GM12874 (cell line): Measurements from ENCODE around the gene CERS6.

ENCODE experiments used
- TF ChIP-seq, protein P1 (sequence below): IDR thresholded peaks from 2 replicates; pipeline ENCODE4 v1.5.1; 2011; ENCODE audit warnings: low read depth, mild to moderate bottlenecking, control low read depth, low read length, moderate library complexity; ENCODE audit not compliant: insufficient read depth

The CERS6 gene

GRCh38 chr2:168594778-168595177, 138.7 kb downstream of the CERS6 start:
- TF ChIP-seq, protein P1, sequence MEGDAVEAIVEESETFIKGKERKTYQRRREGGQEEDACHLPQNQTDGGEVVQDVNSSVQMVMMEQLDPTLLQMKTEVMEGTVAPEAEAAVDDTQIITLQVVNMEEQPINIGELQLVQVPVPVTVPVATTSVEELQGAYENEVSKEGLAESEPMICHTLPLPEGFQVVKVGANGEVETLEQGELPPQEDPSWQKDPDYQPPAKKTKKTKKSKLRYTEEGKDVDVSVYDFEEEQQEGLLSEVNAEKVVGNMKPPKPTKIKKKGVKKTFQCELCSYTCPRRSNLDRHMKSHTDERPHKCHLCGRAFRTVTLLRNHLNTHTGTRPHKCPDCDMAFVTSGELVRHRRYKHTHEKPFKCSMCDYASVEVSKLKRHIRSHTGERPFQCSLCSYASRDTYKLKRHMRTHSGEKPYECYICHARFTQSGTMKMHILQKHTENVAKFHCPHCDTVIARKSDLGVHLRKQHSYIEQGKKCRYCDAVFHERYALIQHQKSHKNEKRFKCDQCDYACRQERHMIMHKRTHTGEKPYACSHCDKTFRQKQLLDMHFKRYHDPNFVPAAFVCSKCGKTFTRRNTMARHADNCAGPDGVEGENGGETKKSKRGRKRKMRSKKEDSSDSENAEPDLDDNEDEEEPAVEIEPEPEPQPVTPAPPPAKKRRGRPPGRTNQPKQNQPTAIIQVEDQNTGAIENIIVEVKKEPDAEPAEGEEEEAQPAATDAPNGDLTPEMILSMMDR, result no peak

DNA sequence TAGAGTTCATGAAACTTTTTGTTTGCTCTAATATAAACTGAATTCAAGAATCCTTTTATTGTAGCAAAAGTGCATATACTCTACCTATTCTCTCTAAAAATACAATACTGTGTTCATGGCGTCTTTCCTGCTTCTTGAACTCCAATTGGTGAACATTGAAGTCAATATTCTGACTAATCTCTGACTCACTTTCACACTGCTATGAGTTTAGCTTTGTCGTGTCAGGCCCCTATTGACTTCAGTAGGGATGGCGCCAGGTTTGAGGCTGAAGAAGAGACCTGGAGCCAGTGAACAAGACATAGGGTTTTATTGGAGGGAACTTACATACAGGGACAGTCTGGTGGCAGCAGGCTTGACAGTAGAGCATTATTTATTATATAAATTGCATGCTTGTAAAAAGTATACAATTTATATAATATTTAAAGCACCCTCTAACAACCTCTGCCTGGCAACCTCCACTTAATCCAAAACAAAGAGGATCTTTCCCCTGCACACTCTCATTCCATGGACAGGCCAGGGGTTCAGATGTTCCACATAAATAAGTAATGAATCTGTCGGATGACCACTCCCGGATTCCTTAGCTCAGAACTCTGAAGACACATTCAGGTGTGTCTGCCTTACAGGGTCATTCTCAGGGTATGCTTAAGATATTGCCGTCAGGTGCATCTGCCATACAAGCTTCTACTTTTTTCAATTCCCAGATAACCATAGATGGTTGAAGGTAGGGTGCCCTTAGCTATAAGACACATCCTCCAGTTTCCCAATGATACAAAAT, 141.0 kb downstream of the CERS6 start:
- TF ChIP-seq, protein P1, result no peak

GRCh38 chr2:168599738-168600137, 143.7 kb downstream of the CERS6 start:
- TF ChIP-seq, protein P1, result no peak

GRCh38 chr2:168600949-168601348, 144.9 kb downstream of the CERS6 start:
- TF ChIP-seq, protein P1, result no peak

DNA sequence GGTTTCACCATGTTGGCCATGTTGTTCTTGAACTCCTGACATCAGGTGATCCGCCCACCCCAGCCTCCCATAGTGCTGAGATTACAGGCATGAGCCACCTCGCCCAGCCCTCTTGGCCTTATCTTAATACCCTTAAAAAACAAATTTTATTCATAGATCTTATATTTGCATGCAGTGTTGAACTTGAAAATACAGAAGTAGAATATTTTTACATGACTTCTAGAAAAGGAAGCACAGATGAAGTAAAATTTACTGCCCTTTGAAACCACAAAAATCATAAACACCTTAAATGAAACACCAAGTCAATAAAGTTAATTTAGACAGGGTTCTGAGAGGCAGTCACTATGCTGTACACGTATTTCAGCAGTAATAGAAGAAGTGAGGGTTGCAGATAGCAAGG, 145.7 kb downstream of the CERS6 start:
- TF ChIP-seq, protein P1, result no peak

DNA sequence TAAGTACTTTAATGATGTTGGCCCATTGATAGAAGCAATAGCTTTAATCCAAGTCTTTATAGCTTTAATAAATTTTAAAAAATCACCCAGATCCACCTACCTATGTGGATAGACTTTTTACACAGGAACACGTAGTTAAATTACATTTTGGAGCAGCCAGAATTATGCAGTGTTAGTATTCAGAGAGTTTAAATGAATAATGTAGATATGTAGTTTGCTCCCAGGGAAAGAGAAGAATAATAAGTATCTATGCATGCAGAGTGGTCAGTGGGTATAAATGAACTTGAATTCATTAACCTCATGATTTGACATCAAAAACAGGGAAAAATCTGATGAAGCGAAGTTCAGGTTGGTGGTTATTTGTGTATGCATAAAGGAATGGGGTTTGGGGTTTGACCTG, 146.3 kb downstream of the CERS6 start:
- TF ChIP-seq, protein P1, result no peak

DNA sequence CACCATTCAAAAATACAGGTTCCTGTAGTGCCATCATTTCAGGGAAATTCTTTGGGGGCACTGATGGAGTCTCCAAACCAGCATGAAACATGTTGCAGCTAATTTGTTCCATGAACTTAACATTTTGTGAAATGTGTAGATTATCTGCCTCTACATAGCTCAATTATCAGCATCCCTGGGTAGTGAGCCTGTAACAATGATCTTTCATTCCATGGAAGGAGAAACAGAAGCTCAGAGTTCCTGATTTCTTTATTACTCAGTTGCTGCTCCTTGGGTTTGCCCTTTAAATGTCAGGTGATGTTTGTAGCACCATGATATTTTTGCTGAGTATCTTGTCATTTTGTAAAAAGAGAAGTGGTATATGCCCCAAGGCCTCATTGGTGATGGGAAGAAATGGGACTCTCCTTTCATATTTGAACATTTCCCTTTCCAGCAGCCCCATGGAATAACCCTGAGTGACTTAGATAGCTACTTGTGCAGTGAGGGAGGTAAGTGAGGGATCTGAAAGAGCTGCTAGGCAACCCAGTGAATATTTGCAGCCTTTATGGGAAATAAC, 146.9 kb downstream of the CERS6 start:
- TF ChIP-seq, protein P1, result no peak
